AML-193 (cell line): ENCODE data around the gene NEK4.
"Not testable (repeated sequence)": the region's sequence is repeated elsewhere in the genome, so short reads cannot be mapped to it uniquely, and the experiment has no call there.

Experiments
- DNase-seq, 2 experiments: peaks; one replicate each; lab custom pipeline; 2025; lab: John Stamatoyannopoulos, UW

NEK4 gene

DNA sequence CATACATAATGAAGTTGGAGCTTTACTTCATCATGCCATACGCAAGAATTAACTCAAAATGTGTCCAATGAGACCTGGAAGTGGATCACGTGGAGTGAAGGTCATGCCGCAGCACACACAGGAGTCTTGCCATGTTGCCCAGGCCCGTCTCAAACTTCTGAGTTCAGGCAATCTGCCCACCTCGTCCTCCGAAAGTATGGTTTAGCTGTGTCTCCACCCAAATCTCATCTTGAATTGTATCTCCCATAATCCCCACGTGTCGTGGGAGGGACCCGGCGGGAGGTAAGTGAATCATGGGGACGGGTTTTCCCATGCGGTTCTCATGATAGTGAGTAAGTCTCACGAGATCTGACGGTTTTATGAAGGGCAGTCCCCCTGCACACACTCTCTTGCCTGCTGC lies 39.1 kb downstream of the NEK4 start:
- DNase-seq, result no peak

DNA sequence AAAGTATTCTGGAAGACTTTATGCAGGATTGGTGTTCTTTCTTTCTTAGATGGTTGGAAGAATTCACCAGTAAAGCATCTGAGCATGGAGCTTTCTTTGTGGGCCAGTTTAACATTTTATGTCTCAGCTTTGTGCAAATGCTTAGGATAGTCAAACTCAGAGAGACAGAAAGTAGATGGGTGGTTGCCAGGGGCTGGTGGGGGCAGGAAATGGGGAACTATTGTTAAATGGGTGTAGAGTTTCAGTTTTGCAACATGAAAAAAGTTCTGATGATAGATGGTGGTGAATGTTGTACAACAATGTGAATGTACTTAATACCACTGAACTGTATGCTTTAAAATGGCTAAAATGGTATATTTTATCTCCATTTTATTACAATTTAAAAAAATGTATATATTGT lies 40.1 kb downstream of the NEK4 start:
- DNase-seq, result no peak

DNA sequence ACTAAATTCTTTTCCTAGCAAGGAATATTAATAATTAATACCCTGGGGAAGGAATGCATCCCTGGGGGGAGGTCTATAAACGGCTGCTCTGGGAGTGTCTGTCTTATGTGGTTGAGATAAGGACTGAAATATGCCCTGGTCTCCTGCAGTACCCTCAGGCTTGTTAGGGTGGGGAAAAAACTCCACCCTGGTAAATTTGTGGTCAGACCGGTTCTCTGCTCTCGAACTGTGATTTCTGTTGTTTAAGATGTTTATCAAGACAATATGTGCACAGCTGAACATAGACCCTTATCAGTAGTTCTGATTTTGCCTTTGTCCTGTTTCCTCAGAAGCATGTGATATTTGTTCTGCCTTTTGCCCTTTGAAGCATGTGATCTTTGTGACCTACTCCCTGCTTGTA lies 42.0 kb downstream of the NEK4 start:
- DNase-seq, result not testable (repeated sequence)

DNA sequence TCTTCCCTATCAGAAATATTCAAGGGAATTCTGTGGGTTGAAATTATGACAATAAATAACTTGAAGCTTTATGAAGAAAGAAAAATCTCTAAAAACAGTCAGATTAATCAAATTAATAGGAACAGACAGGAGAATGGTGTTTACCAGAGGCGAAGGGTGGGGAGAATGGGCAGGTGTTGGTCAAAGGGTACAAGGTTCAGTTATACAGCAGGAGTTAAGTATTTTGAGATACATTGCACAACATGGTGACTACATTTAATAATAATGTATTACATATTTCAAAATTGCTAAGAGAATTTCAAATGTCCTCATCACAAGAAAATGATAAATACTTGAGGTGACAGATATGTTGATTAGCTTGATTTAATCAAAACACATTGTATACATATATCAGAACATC lies 46.2 kb downstream of the NEK4 start:
- no peak for DNase-seq

DNA sequence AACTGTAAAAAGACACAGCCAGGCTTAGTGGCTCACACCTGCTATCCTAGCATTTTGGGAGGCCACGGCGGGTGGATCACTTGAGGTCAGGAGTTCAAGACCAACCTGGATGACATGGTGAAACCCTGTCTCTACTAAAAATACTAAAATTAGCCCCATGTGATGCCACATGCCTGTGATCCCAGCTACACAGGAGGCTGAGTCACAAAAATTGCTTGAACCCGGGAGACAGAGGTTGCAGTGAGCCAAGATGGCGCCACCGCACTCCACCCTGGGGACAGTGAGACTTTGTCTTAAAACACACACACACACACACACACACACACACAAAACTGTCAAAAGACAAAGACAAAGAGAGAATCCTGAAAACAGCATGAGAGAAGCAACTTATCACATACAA lies 46.8 kb downstream of the NEK4 start:
- no peak for DNase-seq

DNA sequence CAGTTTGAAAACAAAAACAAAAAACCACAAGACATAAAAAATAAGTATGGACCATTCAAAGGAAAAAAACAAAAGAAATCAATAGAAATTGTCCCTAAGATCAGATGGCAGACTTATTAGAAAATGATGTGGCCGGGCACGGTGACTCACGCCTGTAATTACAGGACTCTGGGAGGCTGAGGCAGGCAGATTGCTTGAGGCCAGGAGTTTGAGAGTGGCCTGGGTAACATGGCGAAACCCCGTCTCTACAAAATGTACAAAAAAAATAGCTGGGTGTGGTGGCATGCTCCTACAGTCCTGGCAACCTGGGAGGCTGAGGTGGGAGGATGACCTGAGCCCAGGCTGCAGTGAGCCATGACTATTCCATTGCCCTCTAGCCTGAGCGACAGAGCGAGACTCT lies 48.2 kb downstream of the NEK4 start:
- no peak for DNase-seq

DNA sequence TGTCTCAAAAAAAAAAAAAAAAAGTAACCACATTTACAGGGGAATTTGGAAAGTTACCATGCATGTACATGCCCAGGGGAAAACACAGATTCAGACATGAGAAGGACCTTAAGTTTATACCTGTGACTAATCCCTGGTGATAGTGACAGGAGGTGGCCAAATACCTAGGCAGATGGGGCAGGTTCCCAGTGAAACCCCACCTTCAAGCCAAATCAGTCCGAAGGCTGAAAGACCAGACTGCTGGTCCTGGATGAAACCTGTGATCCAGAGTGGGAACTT lies 49.1 kb downstream of the NEK4 start:
- DNase-seq, result no peak

DNA sequence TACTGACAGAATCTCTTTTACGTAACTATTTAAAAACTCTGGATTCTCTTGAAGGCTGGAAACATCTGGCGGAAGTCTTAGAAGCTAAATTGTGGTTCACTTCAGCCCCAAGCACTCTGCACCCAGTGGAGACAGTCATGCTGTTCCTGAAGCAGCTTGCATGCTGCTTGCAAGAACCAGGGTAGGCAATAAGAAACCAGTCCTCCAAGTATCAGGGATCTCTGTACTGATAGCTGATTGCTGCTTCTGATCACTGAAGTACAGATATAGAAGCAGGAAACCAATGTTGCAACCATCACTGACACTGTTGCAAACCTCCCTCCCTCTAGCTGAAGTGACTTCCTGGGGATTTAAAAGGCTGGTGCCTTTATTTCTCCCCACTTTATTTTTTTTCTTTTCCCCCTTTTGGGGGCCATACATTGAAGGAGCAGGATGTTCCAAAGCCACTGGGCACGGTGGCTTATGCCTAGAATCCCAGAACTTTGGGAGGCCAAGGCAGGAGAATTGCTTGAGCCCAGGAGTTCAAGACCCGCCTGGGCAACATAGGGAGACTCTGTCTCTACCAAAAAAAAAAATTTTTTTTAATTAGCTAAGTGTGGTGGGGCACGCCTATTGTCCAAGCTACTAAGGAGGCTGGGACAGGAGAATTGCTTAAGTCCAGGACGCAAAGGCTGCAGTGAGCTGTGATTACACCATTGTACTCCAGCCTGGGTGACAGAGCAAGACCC lies 49.6 kb downstream of the NEK4 start:
- peak; percentile 99 for DNase-seq

DNA sequence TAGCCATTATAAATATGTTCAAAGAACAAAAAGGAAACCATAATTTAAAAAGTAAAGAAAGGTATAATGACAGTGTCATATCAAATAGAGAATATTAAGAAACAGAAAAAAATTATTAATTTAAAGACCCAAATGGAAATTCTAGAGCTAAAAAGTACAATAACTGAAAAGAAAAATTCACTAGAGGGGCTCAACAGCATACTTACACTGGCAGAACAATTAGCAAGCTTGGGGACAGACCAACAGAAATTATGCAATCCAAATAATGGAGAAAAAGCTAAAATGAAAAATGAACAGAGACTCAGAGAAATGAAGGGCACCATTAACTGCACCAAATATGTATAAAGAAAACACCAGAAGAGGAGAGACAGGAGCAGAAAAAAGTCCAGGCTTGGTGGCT lies 51.1 kb downstream of the NEK4 start:
- no peak for DNase-seq

DNA sequence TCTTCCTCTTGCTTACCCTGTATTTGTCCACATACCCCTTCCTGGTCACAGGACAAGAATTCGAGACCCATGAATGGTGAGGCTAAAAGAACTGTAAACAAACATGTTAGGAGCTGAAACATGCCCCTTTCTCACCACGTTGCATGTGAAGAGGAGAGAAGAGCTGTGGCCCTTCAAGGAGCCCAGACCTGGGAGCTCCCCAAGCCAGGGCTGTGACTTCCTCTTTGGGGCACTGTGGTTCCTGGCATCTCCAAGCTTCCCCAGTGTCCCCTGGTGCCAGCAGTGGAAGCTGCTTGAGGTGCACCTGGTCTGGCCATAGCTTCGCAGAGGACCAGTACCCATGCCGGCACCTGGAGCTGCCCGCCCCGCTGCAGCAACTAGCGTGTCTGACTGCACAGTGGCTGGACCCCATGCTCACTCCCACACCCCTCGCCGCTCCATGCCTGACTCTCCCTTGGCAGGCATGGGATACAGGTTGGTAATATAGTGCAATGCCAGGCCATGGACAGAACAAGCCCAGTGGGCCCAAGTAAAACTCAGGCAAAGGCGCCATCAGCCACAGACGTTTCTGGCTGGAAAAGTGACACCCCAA lies 54.9 kb downstream of the NEK4 start:
- DNase-seq, result peak in 1 of 2 experiments; percentile 10

DNA sequence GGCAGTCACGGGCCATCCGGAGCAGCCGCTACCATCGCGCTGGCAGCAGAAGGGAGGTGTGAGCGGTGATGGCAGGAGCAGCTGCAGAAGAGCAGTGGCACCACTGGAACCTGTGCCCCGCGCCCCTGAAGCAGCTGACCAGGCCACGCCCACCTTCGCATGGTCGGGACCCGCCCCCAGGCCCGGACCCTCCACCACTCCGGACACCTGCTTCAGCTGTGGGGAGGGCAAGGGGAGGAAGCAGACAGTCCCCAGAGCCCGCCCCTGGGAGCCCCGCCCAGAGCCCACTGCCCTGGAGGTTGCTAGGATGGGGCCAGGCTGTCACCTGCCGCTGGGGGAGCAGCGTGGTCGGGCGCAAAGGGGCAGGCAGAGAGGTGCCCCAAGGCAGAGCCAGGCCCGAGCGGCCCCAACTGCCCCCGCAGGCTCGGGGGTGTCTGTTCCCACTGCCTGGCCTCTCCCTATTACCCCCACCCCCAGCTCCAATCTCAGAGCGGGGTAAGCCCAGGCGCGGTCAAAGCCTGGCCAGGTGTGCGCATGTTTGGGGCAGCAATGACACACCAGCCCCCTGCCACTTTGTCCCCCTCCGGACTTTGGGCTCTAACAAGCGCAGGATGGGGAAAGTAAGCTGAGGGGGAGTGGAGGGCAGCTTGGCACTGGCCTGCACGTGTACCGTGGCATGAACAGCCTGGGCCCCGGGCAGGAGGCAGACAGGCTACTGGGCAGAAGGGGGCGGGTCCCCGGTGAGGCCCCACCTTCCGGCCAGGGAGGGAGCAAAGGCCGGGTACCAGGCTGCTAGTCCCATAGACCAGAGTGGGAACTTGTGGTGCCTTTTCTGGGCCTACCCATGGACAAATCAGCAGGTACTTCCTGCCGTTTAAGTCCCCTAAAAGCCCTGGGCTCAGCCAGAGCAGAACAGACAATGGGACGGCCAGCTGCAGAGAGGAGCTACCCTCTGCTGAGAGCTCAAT lies 56.1 kb downstream of the NEK4 start:
- DNase-seq, result no peak

DNA sequence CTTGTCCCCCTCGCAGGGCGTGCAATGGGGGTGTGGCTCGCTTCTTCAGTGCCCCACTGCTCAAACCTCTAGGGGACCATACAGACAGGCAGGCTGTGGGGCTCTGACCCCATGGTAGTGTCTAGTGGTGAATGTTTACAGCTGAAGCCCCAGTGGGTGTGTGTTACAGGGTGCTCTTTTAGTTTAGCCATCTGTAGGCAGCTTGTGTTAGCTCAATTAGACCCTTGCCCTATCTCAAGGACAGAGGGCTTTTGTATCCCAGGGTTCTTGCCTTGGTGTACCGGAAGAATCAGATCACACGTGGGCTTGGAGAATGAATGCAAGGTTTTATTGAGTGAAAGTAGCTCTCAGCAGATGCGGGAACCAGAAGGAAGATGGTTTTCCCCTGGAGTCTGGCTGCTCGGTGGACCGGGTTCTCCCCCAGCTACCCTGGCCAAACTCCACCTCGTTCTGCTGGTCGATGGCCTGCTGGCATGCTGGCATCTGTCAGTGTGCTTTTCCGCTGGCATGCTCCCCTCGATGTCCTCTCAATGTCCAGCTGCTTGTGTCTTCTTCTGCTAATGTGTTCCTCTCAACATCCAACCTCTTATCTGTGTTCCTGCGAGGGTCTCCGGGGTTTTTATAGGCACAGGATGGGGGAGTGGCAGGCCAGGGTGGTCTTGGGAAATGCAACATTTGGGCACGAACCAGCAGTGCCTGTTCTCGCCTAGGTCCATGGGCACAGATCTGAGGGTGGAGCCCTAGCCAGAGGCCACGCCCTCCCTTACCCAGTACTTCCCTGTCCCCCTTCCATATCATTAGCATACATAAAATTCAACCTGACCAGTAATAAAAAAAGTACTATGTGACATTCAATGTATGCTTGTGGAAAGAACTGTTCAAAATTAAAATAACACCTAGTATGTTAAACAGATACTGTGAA lies 58.2 kb downstream of the NEK4 start:
- DNase-seq, result no peak

DNA sequence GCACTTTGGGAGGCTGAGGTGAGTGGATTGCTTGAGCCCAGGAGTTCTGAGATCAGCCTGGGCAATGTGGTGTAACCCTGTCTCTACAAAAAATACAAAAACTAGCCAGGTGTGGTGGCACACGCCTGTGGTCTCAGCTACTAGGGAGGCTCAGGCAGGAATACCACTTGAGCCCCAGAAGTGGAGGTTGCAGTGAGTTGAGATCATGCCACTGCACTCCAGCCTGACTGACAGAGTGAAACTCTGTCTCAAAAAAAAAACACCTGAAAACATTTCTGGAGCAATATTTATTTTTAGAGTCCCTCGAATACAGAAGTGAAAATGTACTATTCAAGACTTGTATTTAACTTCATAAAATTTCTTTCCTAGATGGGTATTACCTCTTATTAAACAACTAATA lies 60.2 kb downstream of the NEK4 start:
- no peak for DNase-seq

DNA sequence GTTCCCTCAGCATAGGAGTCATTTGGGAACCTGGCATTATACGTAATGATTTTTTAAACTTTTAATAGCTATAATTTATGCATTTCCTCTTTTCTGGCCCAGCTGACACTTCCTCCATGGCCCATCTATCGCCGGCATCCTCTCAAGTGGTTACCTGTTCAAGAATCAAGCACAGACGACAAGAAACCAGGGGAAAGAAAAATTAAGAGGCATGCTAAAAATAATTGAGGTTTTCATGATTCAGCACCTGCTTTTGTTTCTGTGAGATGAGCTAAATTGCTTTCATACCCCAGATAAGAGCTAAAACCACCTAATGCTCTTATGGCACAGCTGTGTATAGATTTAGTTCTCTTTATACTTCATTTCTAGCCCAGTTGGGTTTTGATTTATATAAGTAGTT lies 63.2 kb downstream of the NEK4 start:
- DNase-seq, result no peak

DNA sequence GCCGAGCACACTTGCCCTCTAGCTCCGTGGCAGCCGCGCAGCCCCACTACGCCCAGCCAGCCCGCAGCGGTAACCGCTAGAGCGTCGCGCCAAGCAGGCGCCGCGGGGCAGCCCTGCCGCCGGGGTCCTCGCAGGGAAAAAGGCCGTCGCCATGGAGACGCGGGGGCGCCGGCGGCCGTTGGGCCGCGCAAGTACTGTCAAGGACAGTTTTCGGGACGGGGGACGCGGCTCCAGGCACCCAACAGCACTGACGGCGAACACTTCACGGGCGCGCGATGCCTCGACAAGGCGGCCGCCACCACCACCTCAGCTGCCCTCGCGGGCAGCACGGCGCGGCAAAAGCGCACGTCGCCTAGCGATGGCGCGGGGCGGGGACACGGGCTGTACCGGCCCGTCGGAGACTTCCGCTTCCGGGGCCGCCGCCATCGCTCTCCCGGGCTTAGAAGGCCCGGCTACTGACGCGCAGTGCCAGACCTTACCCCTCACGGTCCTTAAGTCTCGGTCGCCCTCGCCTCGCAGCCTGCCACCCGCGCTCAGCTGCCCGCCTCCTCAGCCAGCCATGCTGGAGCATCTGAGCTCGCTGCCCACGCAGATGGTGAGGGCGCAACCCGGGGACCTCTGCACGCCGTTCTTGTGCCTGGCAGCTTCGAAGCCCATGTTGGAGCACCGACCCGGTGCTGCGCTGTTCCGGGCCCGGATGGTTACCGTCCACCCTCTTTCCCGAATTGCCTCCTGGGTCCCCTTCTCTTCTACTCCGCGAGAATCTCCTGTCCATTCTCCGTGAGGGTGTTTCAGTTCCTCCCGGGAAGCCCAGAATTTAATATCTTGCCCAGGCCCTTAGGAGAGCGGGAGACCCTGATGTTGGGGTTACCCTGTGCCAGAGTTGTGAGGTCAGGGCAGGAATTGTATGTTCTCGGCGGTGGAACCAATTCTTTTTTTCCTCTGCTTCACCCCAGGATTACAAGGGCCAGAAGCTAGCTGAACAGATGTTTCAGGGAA lies 64.8 kb downstream of the NEK4 start, which contains the start of the genes GLT8D1 and SPCS1:
GLT8D1 (minus strand) TSS at position 104 of the 999 bp plus-strand sequence. CDS start 5,331 bp downstream, outside the sequence.
SPCS1 (plus strand) TSS at position 419 of the 999 bp plus-strand sequence; CDS start at position 560, 141 bp downstream.
- peak; percentile 86 to 87 for DNase-seq

DNA sequence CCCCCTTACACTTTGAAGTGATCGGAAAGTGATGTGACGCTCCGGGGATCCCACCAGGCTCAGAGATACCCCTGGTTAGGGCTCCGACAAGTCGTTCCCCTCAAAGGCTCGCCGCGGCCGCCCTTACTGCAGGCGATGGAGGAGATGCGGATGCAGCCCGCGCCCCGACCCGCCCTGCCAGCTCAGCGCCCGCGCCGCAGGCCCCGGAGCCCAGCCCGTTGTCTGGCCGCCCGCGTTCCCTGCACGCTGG lies 65.4 kb downstream of the NEK4 start:
- DNase-seq, result no peak

DNA sequence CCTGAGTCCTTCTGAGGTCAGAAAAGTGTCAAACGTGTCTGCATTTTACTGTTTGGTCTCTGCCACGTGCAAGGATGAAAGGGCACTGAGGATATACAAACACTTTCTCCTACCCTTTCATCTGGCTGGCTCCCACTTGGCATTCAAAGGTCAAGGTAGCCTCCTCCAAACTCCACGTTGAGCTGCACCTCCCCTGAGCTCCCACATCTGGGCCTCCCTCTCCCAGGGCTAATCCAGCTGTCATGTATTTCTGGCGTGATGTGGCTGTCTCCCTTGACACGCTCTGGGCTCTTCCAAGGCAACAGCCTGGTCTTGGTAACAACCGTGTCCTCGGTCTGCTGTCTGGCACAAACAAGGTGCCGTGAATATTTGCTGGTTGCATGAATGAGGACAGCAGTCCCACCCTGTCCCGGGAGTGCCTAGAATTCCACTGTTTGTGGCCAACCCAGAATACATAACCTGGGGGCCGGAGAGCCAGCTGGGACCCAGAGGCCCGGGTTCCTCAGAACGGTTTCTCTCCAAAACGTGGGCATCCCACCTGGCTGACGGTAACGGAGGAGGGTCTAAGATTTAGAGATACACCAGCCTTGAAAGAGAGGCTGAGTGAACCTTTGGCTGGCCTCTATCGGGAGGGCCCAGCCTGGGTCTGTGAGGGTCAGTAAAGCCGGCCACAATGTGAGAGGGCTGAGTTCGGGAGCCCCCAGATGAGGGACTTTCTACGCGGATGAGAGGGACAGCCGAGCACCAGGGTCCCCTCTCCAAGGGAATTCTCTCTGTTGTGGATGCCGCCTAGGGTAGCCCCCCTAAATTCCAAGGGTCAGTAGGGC lies 65.9 kb downstream of the NEK4 start:
- DNase-seq, result peak in 1 of 2 experiments; percentile 23

DNA sequence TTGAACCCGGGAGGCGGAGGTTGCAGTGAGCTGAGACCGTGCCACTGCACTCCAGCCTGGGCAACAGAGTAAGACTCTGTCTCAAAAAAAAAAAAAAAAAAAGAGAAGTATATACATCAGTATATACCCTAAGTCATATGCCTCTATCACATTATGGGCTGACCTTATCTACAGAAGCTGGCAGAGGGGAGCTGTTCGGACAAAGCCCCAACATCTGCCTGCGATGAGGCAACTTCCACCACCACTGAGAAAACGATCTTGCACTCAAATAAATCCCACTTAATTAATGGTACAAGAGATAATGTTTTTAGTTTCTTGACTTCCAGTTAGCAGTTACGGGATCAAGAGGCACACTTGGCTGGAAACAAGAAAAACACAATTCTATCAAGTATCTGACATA lies 67.4 kb downstream of the NEK4 start:
- no peak for DNase-seq

DNA sequence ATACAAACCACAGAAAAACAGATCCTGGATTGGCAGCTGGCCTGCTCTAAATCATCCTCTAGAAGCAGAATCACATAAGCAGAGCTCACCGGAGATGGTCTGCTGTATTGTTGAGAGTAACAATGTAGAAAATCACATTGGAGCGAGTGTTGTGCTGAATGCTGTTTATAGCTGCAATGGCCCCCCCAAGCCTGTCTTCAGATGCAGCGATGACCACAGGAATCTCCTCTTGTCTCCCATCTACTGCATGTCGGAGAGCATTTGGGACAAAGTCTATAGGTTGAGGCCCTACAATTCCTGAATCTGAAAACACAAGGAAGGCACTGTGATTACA lies 73.1 kb downstream of the NEK4 start:
- DNase-seq, result no peak
